IPS-15b (cell line): ENCODE measurements around the gene GDA.
"Not testable (repeated sequence)": the region's sequence is repeated elsewhere in the genome, so short reads cannot be mapped to it uniquely, and the experiment has no call there.

ENCODE experiments used
- H3K27me3 ChIP-seq: one replicate; pipeline ENCODE4 v1.6.1; 2013; ENCODE audit warnings: low read length; ENCODE audit not compliant: control insufficient read depth, insufficient read depth
- H3K36me3 ChIP-seq: one replicate; pipeline ENCODE4 v1.6.1; 2013; ENCODE audit warnings: low read length; ENCODE audit not compliant: control insufficient read depth, insufficient read depth
- H3K4me1 ChIP-seq: one replicate; pipeline ENCODE4 v1.6.1; 2013; ENCODE audit warnings: mild to moderate bottlenecking, low read length; ENCODE audit not compliant: control insufficient read depth, insufficient read depth
- H3K4me3 ChIP-seq: one replicate; pipeline ENCODE4 v1.5.1; 2013; ENCODE audit warnings: low read depth, low read length
- H3K9ac ChIP-seq: one replicate; pipeline ENCODE4 v1.6.1; 2013; ENCODE audit warnings: low read depth, mild to moderate bottlenecking, low read length
- H3K9me3 ChIP-seq: one replicate; pipeline ENCODE4 v1.6.1; 2013; ENCODE audit warnings: mild to moderate bottlenecking, low read length; ENCODE audit not compliant: control insufficient read depth, insufficient read depth

GDA gene

DNA sequence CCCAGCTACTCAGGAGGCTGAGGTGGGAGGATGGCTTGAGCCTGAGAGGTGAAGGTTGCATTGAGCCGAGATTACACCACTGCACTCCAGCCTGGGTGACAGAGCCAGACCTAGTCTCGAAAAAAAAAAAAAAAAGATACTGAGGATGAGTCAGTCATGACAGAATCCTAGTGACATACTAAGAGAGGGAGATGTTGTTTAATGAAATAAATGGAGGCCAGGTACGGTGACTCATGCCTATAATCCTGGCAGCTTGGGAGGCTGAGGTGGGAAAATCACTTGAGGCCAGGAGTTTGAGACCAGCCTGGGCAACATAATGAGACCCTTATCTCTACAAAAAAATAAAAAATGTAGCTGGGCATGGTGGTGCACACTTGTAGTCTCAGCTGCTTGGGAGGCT lies 108.6 kb downstream of the GDA start:
- no peaks in the 10 kb centered on the region for H3K4me1 ChIP-seq
- H3K27me3 ChIP-seq: no peaks in the 10 kb centered on the region
- H3K9me3 ChIP-seq: no peaks in the 10 kb centered on the region
- no peak overlapping the region for H3K9ac ChIP-seq
- no peak overlapping the region for H3K4me3 ChIP-seq
- H3K36me3 ChIP-seq: no peaks in the 10 kb centered on the region

DNA sequence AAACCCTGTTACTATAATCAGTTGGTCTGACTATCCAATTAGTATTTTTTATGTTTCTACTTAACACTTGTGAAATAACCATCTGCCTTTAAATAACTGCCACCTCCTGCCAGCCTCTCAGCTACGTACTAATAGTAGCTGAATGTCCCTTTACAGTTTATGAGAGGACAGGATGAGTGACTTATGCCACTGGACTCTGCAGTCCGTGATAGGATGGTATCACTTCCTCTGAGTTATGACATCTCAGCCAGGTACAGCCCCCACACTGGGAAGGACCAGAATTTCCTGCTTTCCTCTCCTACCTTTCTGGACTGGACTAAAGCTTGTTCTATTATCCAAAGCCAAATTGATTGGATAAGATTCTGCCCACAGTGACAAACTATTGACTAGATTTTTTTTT lies 112.8 kb downstream of the GDA start:
- Histone ChIP-seq H3K9ac (no peak overlapping the region), H3K36me3 (no peaks in the 10 kb centered on the region), H3K4me1 (no peaks in the 10 kb centered on the region), H3K4me3 (no peak overlapping the region), H3K9me3 (no peaks in the 10 kb centered on the region), H3K27me3 (no peaks in the 10 kb centered on the region)

DNA sequence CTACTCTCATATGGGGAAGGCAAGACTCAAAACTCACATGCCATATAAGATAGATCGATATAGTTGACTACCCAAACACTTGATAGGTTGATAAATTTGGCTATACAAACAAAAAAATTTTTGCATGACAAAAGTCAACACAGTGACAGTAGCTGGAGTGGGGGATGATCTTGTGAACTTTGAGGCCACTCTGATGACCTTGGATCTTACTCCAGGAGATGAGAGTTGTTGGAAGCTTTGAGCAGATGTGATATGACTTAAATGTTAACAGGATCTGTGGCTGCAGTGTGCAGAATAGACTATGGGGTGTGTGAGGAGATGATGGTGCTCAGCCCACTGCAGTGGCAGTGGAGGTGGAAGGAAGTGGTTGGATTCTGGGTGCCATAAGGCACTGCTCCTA lies 114.3 kb downstream of the GDA start:
- no peak overlapping the region for H3K4me3 ChIP-seq
- H3K27me3 ChIP-seq: no peaks in the 10 kb centered on the region
- no peak overlapping the region for H3K9ac ChIP-seq
- no peaks in the 10 kb centered on the region for H3K9me3 ChIP-seq
- H3K36me3 ChIP-seq: no peaks in the 10 kb centered on the region
- H3K4me1 ChIP-seq: no peaks in the 10 kb centered on the region

DNA sequence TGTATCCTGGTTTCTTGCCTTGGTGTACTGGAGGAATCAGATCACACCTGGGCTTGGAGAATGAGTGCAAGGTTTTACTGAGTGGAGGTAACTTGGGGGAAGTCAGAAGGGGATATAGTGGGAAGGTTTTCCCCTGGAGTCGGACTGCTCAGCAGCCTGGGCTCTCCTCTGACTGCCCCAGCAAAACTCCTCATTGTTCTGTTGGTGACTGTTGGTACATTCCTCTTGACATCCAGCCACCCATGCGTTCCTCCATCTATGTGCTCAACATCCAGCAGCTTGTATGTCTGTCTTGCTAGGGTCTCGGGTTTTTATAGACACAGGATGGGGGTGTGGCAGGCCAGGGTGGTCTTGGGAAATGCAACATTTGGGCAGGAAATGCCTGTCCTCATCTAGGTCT lies 119.7 kb downstream of the GDA start:
- Histone ChIP-seq H3K36me3 (no peaks in the 10 kb centered on the region), H3K4me3 (no peak overlapping the region)

DNA sequence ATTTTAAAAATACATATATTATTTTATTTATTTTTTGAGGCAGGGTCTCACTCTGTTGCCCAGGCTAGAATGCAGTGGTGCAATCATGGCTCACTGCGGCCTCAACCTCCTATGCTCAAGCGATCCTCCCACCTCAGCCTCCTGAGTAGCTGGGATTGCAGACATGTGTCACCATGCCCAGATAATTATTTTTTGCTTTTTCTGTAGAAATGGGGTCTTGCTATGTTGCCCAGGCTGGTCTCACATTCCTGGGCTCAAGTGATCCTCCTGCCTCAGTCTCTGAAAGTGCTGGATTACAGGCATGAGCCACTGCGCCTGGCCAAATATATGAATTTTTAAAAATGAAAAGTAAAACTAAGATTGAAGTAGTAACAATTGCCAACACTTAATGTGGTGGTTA lies 121.1 kb downstream of the GDA start:
- H3K4me3 ChIP-seq, H3K9me3 ChIP-seq, H3K9ac ChIP-seq, H3K4me1 ChIP-seq, H3K36me3 ChIP-seq, H3K27me3 ChIP-seq: not testable (repeated sequence)

More for the DNA sequence above, 119.7 kb downstream of the GDA start:
- Histone ChIP-seq H3K4me1 (no peaks in the 10 kb centered on the region), H3K9ac (no peak overlapping the region), H3K27me3 (no peaks in the 10 kb centered on the region), H3K9me3 (no peaks in the 10 kb centered on the region)

DNA sequence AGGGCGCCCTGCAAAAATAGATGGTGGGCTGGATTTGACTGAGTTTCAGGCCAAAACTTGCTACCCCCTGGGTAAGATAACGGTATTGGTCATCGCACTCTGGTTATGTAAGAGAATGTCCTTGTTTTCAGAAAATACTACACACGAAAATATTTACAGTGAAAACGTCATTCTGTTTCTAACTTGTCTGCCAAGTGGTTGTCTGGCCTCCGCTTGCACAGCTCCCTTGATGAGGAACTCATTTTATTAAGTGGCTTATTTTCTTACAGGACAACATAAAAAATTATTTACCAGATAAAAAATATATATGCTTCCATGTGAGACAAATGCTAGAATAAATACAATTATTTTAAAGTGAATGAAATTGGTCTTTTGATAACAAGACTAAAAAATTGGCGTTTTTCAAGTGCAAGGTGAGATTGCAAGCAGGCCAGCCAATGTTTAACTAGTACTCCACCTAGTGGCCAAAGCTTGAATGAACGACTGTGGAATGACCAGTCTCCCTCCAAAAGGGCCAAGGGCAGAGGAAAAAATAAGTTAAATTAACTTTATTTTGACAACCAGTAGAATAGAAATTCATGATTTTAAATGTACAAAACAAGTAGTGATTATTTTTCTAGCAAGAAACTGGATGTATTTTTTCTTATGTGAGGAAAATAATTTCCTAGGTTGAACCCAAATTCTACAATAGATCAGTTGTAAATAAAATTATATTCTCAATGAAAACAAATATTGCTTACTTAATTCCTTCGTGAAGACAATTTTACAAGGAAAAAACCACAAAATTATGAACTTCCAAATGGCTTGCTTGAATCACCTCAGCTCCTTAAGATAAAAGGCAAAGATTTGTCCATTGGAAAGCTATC lies 122.6 kb downstream of the GDA start:
- H3K9ac ChIP-seq: no peak overlapping the region
- H3K27me3 ChIP-seq: no peaks in the 10 kb centered on the region
- no peaks in the 10 kb centered on the region for H3K9me3 ChIP-seq
- H3K4me3 ChIP-seq: no peak overlapping the region
- no peaks in the 10 kb centered on the region for H3K4me1 ChIP-seq
- no peaks in the 10 kb centered on the region for H3K36me3 ChIP-seq

DNA sequence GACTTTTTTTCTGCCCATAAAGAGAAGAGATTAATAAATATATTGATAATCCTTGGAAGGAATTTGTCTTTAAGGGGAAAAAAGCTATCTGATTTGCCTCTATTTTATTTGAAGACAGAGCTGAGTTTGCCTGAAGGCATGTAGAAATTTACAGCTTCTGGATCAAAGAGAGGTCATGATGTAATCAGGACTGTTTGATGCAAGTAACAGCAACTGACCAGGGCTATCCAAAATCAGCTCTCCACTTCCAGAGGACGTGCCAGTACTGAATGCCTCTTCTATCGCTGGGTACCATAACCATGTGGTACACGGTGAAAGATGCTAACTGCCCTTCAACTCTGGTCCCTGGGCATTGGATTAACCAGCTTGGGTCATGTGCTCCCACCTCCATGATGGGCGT lies 125.2 kb downstream of the GDA start:
- Histone ChIP-seq H3K9me3 (no peaks in the 10 kb centered on the region), H3K4me1 (no peaks in the 10 kb centered on the region), H3K27me3 (no peaks in the 10 kb centered on the region), H3K4me3 (no peak overlapping the region), H3K36me3 (no peaks in the 10 kb centered on the region), H3K9ac (no peak overlapping the region)

DNA sequence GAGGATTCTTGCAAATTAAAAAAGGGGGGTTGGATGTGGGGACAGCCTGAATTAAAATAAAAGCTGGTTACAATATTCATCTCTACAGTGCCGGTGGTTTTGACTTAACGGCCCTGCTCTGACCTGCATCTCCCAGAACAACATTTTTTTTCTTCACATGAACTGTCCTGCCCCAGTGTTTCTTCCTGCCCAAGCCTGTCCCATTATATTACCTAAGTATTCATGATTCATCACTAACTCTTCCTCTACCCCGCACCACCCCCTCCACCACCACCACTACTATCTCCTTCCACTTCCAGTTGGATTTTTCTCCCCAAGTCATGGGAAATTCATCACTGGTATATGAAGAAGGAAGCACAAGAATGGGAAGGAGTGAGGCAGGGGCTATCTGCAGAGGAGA lies 125.7 kb downstream of the GDA start:
- Histone ChIP-seq H3K4me1 (no peaks in the 10 kb centered on the region), H3K27me3 (no peaks in the 10 kb centered on the region), H3K36me3 (no peaks in the 10 kb centered on the region), H3K9me3 (no peaks in the 10 kb centered on the region), H3K9ac (no peak overlapping the region), H3K4me3 (no peak overlapping the region)

DNA sequence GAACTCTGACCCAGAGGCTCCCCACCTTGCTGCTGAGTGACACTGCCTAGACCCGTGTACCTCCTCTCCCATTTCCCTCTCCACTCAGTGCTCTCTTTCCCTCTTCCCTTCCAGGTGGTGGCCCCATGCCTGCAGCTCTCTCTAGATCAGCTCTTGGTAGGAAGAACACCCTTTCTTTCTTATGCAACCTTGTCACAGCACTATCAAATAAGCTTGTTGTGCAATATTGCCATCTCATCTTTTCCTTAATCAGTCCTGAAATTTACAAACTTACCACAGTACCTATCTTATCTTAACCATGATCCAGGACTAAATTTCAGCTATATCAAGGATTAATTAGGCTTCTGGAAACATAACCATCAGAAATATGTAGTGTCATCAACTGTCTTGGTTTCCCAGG lies 127.2 kb downstream of the GDA start:
- no peak overlapping the region for H3K4me3 ChIP-seq
- no peaks in the 10 kb centered on the region for H3K36me3 ChIP-seq
- H3K27me3 ChIP-seq: no peaks in the 10 kb centered on the region
- no peak overlapping the region for H3K9ac ChIP-seq
- H3K4me1 ChIP-seq: no peaks in the 10 kb centered on the region
- no peaks in the 10 kb centered on the region for H3K9me3 ChIP-seq

DNA sequence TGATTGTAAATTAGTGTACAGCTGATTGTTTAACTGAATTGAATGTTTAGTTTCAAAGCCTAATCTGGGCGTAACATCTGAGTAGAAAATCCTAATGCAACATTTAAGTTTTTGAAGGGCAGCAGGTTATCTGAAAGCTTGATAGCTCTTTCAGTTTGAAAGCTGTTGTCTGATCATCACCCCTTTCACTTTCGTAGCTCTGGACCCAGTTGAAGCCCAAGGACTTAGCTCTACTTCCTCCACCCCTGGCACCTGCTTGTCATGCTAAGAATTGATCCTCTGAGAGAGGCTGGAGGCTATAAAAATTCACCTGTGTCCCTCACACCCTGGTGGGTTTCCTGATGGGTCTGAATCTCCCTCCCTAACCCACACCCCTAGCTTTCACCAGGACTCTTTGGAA lies 129.7 kb downstream of the GDA start:
- Histone ChIP-seq H3K27me3 (no peaks in the 10 kb centered on the region), H3K36me3 (no peaks in the 10 kb centered on the region), H3K9me3 (no peaks in the 10 kb centered on the region), H3K9ac (no peak overlapping the region), H3K4me1 (no peaks in the 10 kb centered on the region), H3K4me3 (no peak overlapping the region)

DNA sequence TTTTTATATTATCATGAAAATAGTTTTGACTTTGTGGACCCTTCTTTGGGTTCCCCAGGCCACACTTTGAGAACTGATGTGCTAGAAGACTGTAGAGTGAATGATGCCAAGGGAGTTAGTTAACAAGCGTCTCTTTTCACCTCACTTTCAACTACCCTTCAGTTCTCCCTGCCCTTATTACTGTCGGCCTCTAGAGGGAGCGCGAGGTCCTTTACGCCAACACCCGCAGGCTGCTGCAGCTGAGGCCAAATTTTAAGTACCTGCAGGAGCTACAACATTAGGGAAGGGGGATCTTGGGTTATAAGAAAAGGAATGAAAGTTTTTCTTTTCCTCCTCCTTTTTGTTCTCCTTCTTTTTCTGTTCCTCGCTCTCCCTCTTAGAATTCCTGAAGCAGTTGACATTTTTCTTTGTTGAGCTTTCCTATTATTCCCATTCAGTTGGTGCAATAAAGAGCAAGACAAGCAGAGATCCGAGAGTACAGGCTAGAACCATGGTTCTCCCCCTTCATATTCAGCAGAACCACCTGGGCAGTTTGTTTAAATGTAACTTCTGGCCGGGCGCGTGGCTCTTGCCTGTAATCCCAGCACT lies 131.8 kb downstream of the GDA start:
- no peaks in the 10 kb centered on the region for H3K9me3 ChIP-seq
- H3K9ac ChIP-seq: no peak overlapping the region
- no peak overlapping the region for H3K4me3 ChIP-seq
- H3K4me1 ChIP-seq: no peaks in the 10 kb centered on the region
- no peaks in the 10 kb centered on the region for H3K36me3 ChIP-seq
- H3K27me3 ChIP-seq: no peaks in the 10 kb centered on the region

DNA sequence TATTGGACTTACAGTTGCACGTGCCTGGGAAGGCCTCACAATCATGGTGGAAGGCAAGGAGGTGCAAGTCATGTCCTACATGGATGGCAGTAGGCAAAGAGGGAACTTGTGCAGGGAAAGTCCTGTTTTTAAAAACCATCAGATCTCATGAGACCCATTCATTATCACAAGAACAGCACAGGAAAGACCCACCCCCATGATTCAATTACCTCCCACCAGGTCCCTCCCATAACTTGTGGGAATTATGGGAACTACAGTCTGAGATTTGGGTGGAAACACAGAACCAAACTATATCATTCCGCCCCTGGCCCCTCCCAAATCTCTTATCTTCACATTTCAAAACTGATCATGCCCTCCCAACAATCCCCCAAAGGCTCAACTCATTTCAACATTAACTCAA lies 140.2 kb downstream of the GDA start:
- no peaks in the 10 kb centered on the region for H3K36me3 ChIP-seq
- H3K4me1 ChIP-seq: no peaks in the 10 kb centered on the region
- no peaks in the 10 kb centered on the region for H3K9me3 ChIP-seq
- no peaks in the 10 kb centered on the region for H3K27me3 ChIP-seq
- no peak overlapping the region for H3K4me3 ChIP-seq
- no peak overlapping the region for H3K9ac ChIP-seq
